ENCODE measurements around the gene NF1.

The NF1 gene

GRCh38 chr17:31113939-31114338, 19.2 kb downstream of the NF1 start:
- TF ChIP-seq, protein P1, sequence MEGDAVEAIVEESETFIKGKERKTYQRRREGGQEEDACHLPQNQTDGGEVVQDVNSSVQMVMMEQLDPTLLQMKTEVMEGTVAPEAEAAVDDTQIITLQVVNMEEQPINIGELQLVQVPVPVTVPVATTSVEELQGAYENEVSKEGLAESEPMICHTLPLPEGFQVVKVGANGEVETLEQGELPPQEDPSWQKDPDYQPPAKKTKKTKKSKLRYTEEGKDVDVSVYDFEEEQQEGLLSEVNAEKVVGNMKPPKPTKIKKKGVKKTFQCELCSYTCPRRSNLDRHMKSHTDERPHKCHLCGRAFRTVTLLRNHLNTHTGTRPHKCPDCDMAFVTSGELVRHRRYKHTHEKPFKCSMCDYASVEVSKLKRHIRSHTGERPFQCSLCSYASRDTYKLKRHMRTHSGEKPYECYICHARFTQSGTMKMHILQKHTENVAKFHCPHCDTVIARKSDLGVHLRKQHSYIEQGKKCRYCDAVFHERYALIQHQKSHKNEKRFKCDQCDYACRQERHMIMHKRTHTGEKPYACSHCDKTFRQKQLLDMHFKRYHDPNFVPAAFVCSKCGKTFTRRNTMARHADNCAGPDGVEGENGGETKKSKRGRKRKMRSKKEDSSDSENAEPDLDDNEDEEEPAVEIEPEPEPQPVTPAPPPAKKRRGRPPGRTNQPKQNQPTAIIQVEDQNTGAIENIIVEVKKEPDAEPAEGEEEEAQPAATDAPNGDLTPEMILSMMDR (IDR thresholded peaks at IDR 0.05; ENCODE audit: control insufficient read depth, extremely low read depth, insufficient read depth): no peak
- no peak for DNase-seq (ENCODE audit: low read depth)
- no peak overlapping the region for H3K4me3 ChIP-seq (ENCODE audit: low read depth, low read length)

DNA sequence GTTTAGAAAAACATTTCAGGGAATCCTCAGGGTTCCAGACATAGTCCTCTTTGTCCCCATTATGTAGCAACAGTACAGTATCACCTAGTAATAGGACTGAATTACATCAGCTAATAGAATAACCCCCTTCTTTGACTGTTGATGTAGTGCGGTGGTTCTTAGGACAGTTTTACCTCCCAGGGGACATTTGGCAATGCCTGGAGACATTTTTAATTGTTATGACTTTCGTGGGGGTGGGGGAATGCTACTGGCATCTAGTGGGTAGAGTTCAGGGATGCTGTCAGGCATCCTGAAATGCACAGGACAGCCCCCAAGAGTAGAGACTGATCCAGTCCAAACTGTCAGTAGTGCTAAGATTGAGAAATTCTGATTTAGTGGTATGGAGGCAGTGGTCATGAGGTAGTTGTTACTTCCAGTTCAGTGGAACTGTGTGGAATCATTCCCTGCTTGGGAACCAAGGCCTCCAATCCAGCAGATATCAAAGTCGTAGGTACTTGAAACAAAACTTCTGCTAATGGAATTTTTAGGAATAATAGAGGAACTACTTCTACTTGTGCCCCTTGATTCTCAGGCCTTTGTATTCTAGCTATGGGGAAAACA, 20.3 kb downstream of the NF1 start:
- no peak for DNase-seq (ENCODE audit: low read depth)
- TF ChIP-seq, protein P1 (IDR thresholded peaks at IDR 0.05; ENCODE audit: control insufficient read depth, extremely low read depth, insufficient read depth): no peak
- no peak overlapping the region for H3K4me3 ChIP-seq (ENCODE audit: low read depth, low read length)

GRCh38 chr17:31116167-31116566, 21.4 kb downstream of the NF1 start:
- no peak overlapping the region for H3K4me3 ChIP-seq (ENCODE audit: low read depth, low read length)
- TF ChIP-seq, protein P1 (IDR thresholded peaks at IDR 0.05; ENCODE audit: control insufficient read depth, extremely low read depth, insufficient read depth): no peak
- DNase-seq (ENCODE audit: low read depth): no peak

GRCh38 chr17:31122746-31123145, 28.0 kb downstream of the NF1 start:
- no peak overlapping the region for H3K4me3 ChIP-seq (ENCODE audit: low read depth, low read length)
- DNase-seq (ENCODE audit: low read depth): no peak
- TF ChIP-seq, protein P1 (IDR thresholded peaks at IDR 0.05; ENCODE audit: control insufficient read depth, extremely low read depth, insufficient read depth): no peak

DNA sequence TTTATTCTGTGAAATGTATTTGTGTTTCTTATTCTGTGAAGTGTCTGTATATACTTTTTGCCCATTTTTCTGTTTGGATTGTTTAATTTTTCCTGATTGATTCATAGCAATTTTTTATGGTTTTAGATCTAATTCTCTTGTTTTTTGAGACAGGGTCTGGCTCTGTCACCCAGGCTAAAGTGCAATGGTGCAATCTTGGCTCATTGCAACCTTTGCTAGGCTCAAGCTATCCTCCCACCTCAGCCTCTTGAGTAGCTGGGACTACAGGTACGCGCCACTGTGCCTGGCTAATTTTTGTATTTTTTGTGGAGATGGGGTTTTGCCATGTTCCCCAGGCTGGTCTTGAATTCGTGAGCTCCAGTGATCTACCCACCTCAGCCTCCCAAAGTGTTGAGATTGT, 31.5 kb downstream of the NF1 start:
- H3K4me3 ChIP-seq (ENCODE audit: low read depth, low read length): no peak overlapping the region
- TF ChIP-seq, protein P1 (IDR thresholded peaks at IDR 0.05; ENCODE audit: control insufficient read depth, extremely low read depth, insufficient read depth): no peak
- no peak for DNase-seq (ENCODE audit: low read depth)

DNA sequence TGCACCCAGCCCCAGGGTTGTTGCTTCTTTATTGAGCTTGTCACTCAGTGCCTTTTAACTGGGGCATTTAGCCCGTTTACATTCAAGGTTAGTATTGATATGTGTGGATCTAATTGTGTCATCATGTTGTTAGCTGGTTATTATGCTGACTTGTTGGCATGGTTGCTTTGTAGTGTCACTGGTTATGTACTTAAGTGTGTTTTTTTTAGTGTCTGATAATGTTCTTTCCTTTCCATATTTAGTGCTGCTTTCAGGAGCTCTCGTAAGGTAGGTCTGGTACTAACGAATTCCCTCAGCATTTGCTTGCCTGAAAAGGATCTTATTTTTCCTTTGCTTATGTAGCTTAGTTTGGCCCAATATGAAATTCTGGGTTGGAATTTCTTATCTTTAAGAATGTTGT, 33.5 kb downstream of the NF1 start:
- DNase-seq (ENCODE audit: low read depth): peak; percentile 23
- TF ChIP-seq, protein P1 (IDR thresholded peaks at IDR 0.05; ENCODE audit: control insufficient read depth, extremely low read depth, insufficient read depth): no peak
- no peak overlapping the region for H3K4me3 ChIP-seq (ENCODE audit: low read depth, low read length)

Data from LNCaP clone FGC (cell line).